WTC11 (cell line): Measurements from ENCODE around the gene PLCD1.

Experiments
- ATF3 ChIP-seq: sonication (generic); formaldehyde crosslinking; conservative IDR thresholded peaks from 2 replicates; pipeline ENCODE4 v1.8.1; 2022; ENCODE audit warnings: mild to moderate bottlenecking, missing genetic modification reagents
- CTCF ChIP-seq: fragments of 200-600 bp; IDR thresholded peaks from 2 replicates; pipeline ENCODE4 v1.8.0; 2022; ENCODE audit warnings: antibody characterized with exemption
- FOXP4 ChIP-seq: sonication (generic); formaldehyde crosslinking; IDR thresholded peaks from 2 replicates; pipeline ENCODE4 v1.8.0; 2022; ENCODE audit warnings: mild to moderate bottlenecking, missing genetic modification reagents
- GABPB1 ChIP-seq: sonication (generic); formaldehyde crosslinking; IDR thresholded peaks from 2 replicates; pipeline ENCODE4 v1.8.1; 2023; ENCODE audit warnings: mild to moderate bottlenecking, missing genetic modification reagents
- IRF2 ChIP-seq: sonication (generic); formaldehyde crosslinking; IDR thresholded peaks from 2 replicates; pipeline ENCODE4 v1.8.0; 2022; ENCODE audit warnings: low read depth, missing genetic modification reagents, borderline replicate concordance
- ZNF138 ChIP-seq: sonication (generic); formaldehyde crosslinking; conservative IDR thresholded peaks from 2 replicates; pipeline ENCODE4 v1.8.1; 2022; ENCODE audit warnings: mild to moderate bottlenecking, moderate library complexity, missing genetic modification reagents
- ZNF416 ChIP-seq: fragments of 250-450 bp; sonication (Bioruptor Pico); IDR thresholded peaks from 2 replicates; pipeline ENCODE4 v1.9.0; 2021; ENCODE audit warnings: mild to moderate bottlenecking, inconsistent platforms
- ZNF671 ChIP-seq: fragments of 250-450 bp; sonication (Bioruptor Pico); IDR thresholded peaks from 2 replicates; pipeline ENCODE4 v1.8.0; 2021; ENCODE audit warnings: mild to moderate bottlenecking
- ZSCAN18 ChIP-seq: fragments of 250-450 bp; sonication (Bioruptor Pico); IDR thresholded peaks from 2 replicates; pipeline ENCODE4 v2.1.2; 2022; ENCODE audit warnings: mild to moderate bottlenecking, moderate library complexity

GRCh38 chr3:37964716-37965115 lies 64.7 kb downstream of the PLCD1 start:
- TF ChIP-seq CTCF, result no peak
- no peak for TF ChIP-seq ZNF138 (CRISPR knock-in tag)
- no peak for TF ChIP-seq ATF3
- no peak for TF ChIP-seq ZSCAN18
- no peak for TF ChIP-seq ZNF671 (CRISPR knock-in tag)
- no peak for TF ChIP-seq IRF2 (CRISPR knock-in tag)
- TF ChIP-seq ZNF416, result no peak
- TF ChIP-seq FOXP4 (CRISPR knock-in tag), result no peak
- no peak for TF ChIP-seq GABPB1 (CRISPR knock-in tag)
